MM.1S (cell line): ENCODE data around the gene LLGL1.

Experiments
- CTCF ChIP-seq: fragments of 300-600 bp; sonication (generic); IDR thresholded peaks from 2 replicates; pipeline ENCODE4 v1.5.1; 2016; ENCODE audit warnings: antibody characterized with exemption, low read length, mixed read lengths
- EZH2 ChIP-seq: fragments of 300-600 bp; sonication (generic); optimal IDR thresholded peaks from 2 replicates; pipeline ENCODE3; 2017; ENCODE audit warnings: low read depth, mild to moderate bottlenecking, antibody characterized with exemption, low read length, mixed read lengths

- TF ChIP-seq CTCF, result no peak
- no peak for TF ChIP-seq EZH2
Observed at GRCh38 chr17:18198530-18198929, 26.9 kb upstream of the LLGL1 start.
